ENCODE results near the gene ADGRA3.

GRCh38 chr4:22440999-22441398 lies 74.9 kb downstream of the ADGRA3 start:
- TF ChIP-seq CTCF (conservative IDR thresholded peaks at IDR 0.05; ENCODE audit: low read length) (no peak), EZH2phosphoT487 (IDR thresholded peaks at IDR 0.05; ENCODE audit: borderline replicate concordance) (no peak)
